ENCODE results near the gene ZEB2. TPM values are rescaled to one million over a fixed set of nuclear protein-coding genes. Genes with fewer than 3 reads are reported as not detected.

The ZEB2 gene
- total and polyA plus RNA-seq, 4 donors = 7.6 to 39.6 (median 22.2) TPM

GRCh38 chr2:144426981-144427479 lies 92.9 kb downstream of the ZEB2 start:
- no peak overlapping the region for H3K9ac ChIP-seq (ENCODE audit: low read depth in 1 of 2, low read length in 2 of 2)
- H3K27me3 ChIP-seq (ENCODE audit: control insufficient read depth in 4 of 4, insufficient read depth in 4 of 4, low read length in 3 of 4) = peaks cover 0 to 3% (median 0%) of the 10 kb centered on the region in 4 donors
- no peaks in the 10 kb centered on the region for H3K9me3 ChIP-seq (ENCODE audit: control insufficient read depth in 4 of 4, low read length in 3 of 4)
- WGBS = 33% methylated on average over 4 of the region's 4 CpGs
- H3K4me1 ChIP-seq (ENCODE audit: control insufficient read depth in 4 of 4, insufficient read depth in 4 of 4, low read length in 3 of 4) = no peaks in the 10 kb centered on the region
- H3K36me3 ChIP-seq (ENCODE audit: control insufficient read depth in 4 of 4, insufficient read depth in 3 of 4, low read depth in 1 of 4, low read length in 3 of 4) = no peaks in the 10 kb centered on the region
- no peak for DNase-seq (ENCODE audit: low spot score)
- no peak overlapping the region for H3K4me3 ChIP-seq (ENCODE audit: low read depth in 1 of 3, low read length in 3 of 3)
- TF ChIP-seq SP1 (IDR thresholded peaks at IDR 0.05) (peak; percentile 16), RAD21 (IDR thresholded peaks at IDR 0.05) (peak; percentile 13 to 20), ATF3 (IDR thresholded peaks at IDR 0.05) (no peak)
- H3K27ac ChIP-seq (ENCODE audit: low read depth in 1 of 2, low read length in 2 of 2) = peak overlapping the region; percentile 0 to 23

- H3K27ac ChIP-seq (ENCODE audit: low read depth in 1 of 2, low read length in 2 of 2) = peak overlapping the region; percentile 0 to 23
- H3K9me3 ChIP-seq (ENCODE audit: control insufficient read depth in 4 of 4, low read length in 3 of 4) = no peaks in the 10 kb centered on the region
- no peak overlapping the region for H3K9ac ChIP-seq (ENCODE audit: low read depth in 1 of 2, low read length in 2 of 2)
- DNase-seq (ENCODE audit: low spot score) = no peak
- 48% methylated on average over 1 of the region's 1 CpG for WGBS
- no peaks in the 10 kb centered on the region for H3K4me1 ChIP-seq (ENCODE audit: control insufficient read depth in 4 of 4, insufficient read depth in 4 of 4, low read length in 3 of 4)
- H3K36me3 ChIP-seq (ENCODE audit: control insufficient read depth in 4 of 4, insufficient read depth in 3 of 4, low read depth in 1 of 4, low read length in 3 of 4) = no peaks in the 10 kb centered on the region
- peaks cover 0 to 3% (median 0%) of the 10 kb centered on the region in 4 donors for H3K27me3 ChIP-seq (ENCODE audit: control insufficient read depth in 4 of 4, insufficient read depth in 4 of 4, low read length in 3 of 4)
- TF ChIP-seq NR2F2 (IDR thresholded peaks at IDR 0.05) (no peak), HNF4G (IDR thresholded peaks at IDR 0.05) (no peak), MAX (IDR thresholded peaks at IDR 0.05) (no peak), JUND (IDR thresholded peaks at IDR 0.05) (no peak), RAD21 (IDR thresholded peaks at IDR 0.05) (no peak), ATF3 (IDR thresholded peaks at IDR 0.05) (no peak), REST (IDR thresholded peaks at IDR 0.05) (no peak), FOXA2 (IDR thresholded peaks at IDR 0.05) (no peak), YY1 (IDR thresholded peaks at IDR 0.05) (no peak), CTCF (IDR thresholded peaks at IDR 0.05; ENCODE audit: low read depth, low read length, missing input control) (no peak), FOXA1 (IDR thresholded peaks at IDR 0.05) (no peak), EGR1 (IDR thresholded peaks at IDR 0.05; ENCODE audit: low read depth in 2 of 2) (no peak), SP1 (IDR thresholded peaks at IDR 0.05) (no peak), ZBTB33 (IDR thresholded peaks at IDR 0.05) (no peak), TAF1 (conservative IDR thresholded peaks at IDR 0.05) (no peak), RXRA (IDR thresholded peaks at IDR 0.05) (no peak)
- H3K4me3 ChIP-seq (ENCODE audit: low read depth in 1 of 3, low read length in 3 of 3) = no peak overlapping the region
These were observed 93.6 kb downstream of the ZEB2 start for GRCh38 chr2:144426355-144426754.
